Umbilical cord (tissue), 2 donors: ENCODE data around the gene SEMA4G. TPM values are rescaled to one million over a fixed set of nuclear protein-coding genes. Genes with fewer than 3 reads are reported as not detected.

ENCODE experiments used
- DNase-seq: peaks from one replicate; pipeline ENCODE4 v3.0.0-alpha.2; 2015; ENCODE audit warnings: low spot score
- total RNA-seq: library from RNA; depleted of rRNA; stranded (reverse); fragments of >200 nt; gene quantifications from one replicate; pipeline ENCODE4 v1.2.3, GENCODE V29; 2014; ENCODE audit warnings: low replicate concordance; ENCODE audit not compliant: insufficient read depth

SEMA4G gene
- total RNA-seq, 1 donor from 2014 or later: 0.24 TPM

- DNase-seq: no peak
These were observed 37.9 kb downstream of the SEMA4G start for GRCh38 chr10:101007099-101007711.

- DNase-seq: no peak
These were observed 38.9 kb downstream of the SEMA4G start for GRCh38 chr10:101007915-101008822.

- DNase-seq: no peak
These were observed 39.6 kb downstream of the SEMA4G start for GRCh38 chr10:101008823-101009423.

- no peak for DNase-seq
These were observed 41.0 kb downstream of the SEMA4G start for GRCh38 chr10:101010329-101010728.

GRCh38 chr10:101011517-101012423, 42.5 kb downstream of the SEMA4G start:
- no peak for DNase-seq

- peak; percentile 89 for DNase-seq
These were observed 43.4 kb downstream of the SEMA4G start for GRCh38 chr10:101012525-101013364.

- DNase-seq: no peak
These were observed 44.1 kb downstream of the SEMA4G start for GRCh38 chr10:101013365-101013825.

- DNase-seq: peak; percentile 72
These were observed 45.1 kb downstream of the SEMA4G start for GRCh38 chr10:101014230-101014884.

- peak; percentile 46 for DNase-seq
These were observed 45.8 kb downstream of the SEMA4G start for GRCh38 chr10:101014966-101015581.

GRCh38 chr10:101015582-101015973, 46.3 kb downstream of the SEMA4G start:
- no peak for DNase-seq

- no peak for DNase-seq
These were observed 47.5 kb downstream of the SEMA4G start for GRCh38 chr10:101016814-101017213.

GRCh38 chr10:101018118-101018599, 48.9 kb downstream of the SEMA4G start:
- peak; percentile 28 for DNase-seq

- DNase-seq: peak; percentile 78
These were observed 49.5 kb downstream of the SEMA4G start for GRCh38 chr10:101018600-101019439.

Other genes starting within 250 kb of the SEMA4G start
- 3.1 TPM for gene PAX2, start 223.9 kb upstream of the SEMA4G start, total RNA-seq
- 59.7 TPM for gene SLF2, start 56.5 kb upstream of the SEMA4G start, total RNA-seq
- gene MRPL43, start 18.0 kb downstream of the SEMA4G start, total RNA-seq: 73.7 TPM
- gene TWNK, start 18.0 kb downstream of the SEMA4G start, total RNA-seq: 8.7 TPM
- 37.6 TPM for gene LZTS2, start 30.3 kb downstream of the SEMA4G start, total RNA-seq
- 0.48 TPM for gene PDZD7, start 61.6 kb downstream of the SEMA4G start, total RNA-seq
- gene SFXN3, start 61.7 kb downstream of the SEMA4G start, total RNA-seq: 18.1 TPM
- 11.8 TPM for gene KAZALD1, start 92.5 kb downstream of the SEMA4G start, total RNA-seq
- gene TLX1, start 161.8 kb downstream of the SEMA4G start, total RNA-seq: 3.4 TPM